Fibroblast of skin of left quadriceps (primary cell): ENCODE data around the gene PER3.

ENCODE experiments used
- DNase-seq, 2 experiments: peaks; one replicate each; pipeline ENCODE4 v3.0.0-alpha.2; 2013; ENCODE audit warnings: low read depth in 2 of 2

PER3 gene

GRCh38 chr1:7783826-7784491, at the start of gene PER3:
Gene PER3 (plus strand): TSS chr1:7784291. CDS start chr1:7784878, 587 bp downstream.
- peak; percentile 93 for DNase-seq

- DNase-seq = no peak
Observed at GRCh38 chr1:7738044-7738443, 46.0 kb upstream of the PER3 start.

GRCh38 chr1:7743346-7743745, 40.7 kb upstream of the PER3 start:
- no peak for DNase-seq

GRCh38 chr1:7744882-7745281, 39.2 kb upstream of the PER3 start:
- DNase-seq = no peak

GRCh38 chr1:7745783-7746182, 38.3 kb upstream of the PER3 start:
- DNase-seq = no peak

GRCh38 chr1:7747605-7748004, 36.5 kb upstream of the PER3 start:
- no peak for DNase-seq

GRCh38 chr1:7749126-7749525, 35.0 kb upstream of the PER3 start:
- no peak for DNase-seq

- DNase-seq = no peak
Observed at GRCh38 chr1:7751174-7751573, 32.9 kb upstream of the PER3 start.

- DNase-seq = peak; percentile 45 to 52
Observed at GRCh38 chr1:7752512-7753417, 31.3 kb upstream of the PER3 start.

- no peak for DNase-seq
Observed at GRCh38 chr1:7753641-7754040, 30.4 kb upstream of the PER3 start.

- no peak for DNase-seq
Observed at GRCh38 chr1:7754234-7754633, 29.9 kb upstream of the PER3 start.

- DNase-seq = no peak
Observed at GRCh38 chr1:7755448-7755847, 28.6 kb upstream of the PER3 start.

GRCh38 chr1:7760245-7760644, 23.8 kb upstream of the PER3 start:
- no peak for DNase-seq

- DNase-seq = no peak
Observed at GRCh38 chr1:7761103-7761502, 23.0 kb upstream of the PER3 start.

- DNase-seq = no peak
Observed at GRCh38 chr1:7767176-7767575, 16.9 kb upstream of the PER3 start.

- DNase-seq = no peak
Observed at GRCh38 chr1:7768583-7768982, 15.5 kb upstream of the PER3 start.

GRCh38 chr1:7769673-7770412, 14.2 kb upstream of the PER3 start:
- no peak for DNase-seq

GRCh38 chr1:7770669-7770996, 13.5 kb upstream of the PER3 start:
- DNase-seq = no peak

GRCh38 chr1:7770997-7771822, 12.9 kb upstream of the PER3 start, which contains the start of gene VAMP3:
Gene VAMP3 (plus strand): TSS chr1:7771296. CDS start chr1:7771384, 88 bp downstream.
- DNase-seq = peak; percentile 35 to 46

- no peak for DNase-seq
Observed at GRCh38 chr1:7771823-7772299, 12.2 kb upstream of the PER3 start.

- no peak for DNase-seq
Observed at GRCh38 chr1:7777591-7777990, 6.5 kb upstream of the PER3 start.
